Stimulated activated CD4-positive, alpha-beta T cell treated with anti-CD3 and anti-CD28 coated beads, Interleukin-1b, Interleukin-23, amount 100 ng/mL, for 48 hours (primary cell): ENCODE results near the gene YTHDF1.

ENCODE experiments used
- DNase-seq: peaks from one replicate; pipeline ENCODE4 v3.0.0-alpha.2; 2020

YTHDF1 gene

GRCh38 chr20:63204362-63204761, 11.6 kb downstream of the YTHDF1 start:
- no peak for DNase-seq

- DNase-seq, result no peak
These were observed 13.0 kb downstream of the YTHDF1 start for GRCh38 chr20:63202811-63203526.

- no peak for DNase-seq
These were observed 13.9 kb downstream of the YTHDF1 start for GRCh38 chr20:63202021-63202420.

GRCh38 chr20:63198606-63199005, 17.3 kb downstream of the YTHDF1 start:
- no peak for DNase-seq

DNA sequence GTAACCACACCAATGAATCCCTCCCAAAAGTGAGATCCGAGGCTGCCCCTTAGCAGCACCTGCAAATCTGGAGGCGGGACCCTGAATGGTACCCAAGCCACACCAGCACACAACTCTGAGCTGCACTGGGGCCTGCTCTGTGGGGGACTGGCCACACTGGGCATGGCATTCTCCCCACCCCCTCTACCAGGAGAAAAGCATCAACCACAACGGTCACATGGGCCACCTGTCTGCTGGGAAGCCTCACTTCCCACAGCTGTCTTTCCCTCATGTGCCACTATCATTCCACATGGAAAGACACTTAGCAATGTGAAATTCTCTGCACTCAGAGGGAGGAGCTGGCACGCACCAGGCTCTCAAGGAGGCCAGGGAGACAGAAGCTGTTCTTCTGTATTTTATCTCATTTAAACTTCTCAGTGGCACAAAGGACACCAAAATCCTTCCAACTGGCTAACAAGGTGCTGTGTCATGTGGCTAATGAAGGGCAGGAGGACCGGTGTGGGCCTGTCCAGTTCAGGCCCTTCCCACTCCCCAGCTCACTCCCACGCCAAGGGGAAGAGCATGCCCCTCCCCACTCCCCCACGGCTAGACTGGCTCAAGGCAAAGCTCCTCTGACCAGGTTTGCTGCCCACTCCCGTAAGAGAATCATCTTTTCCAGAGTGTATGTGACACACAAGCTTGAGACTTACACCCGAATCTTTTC, 19.0 kb downstream of the YTHDF1 start:
- no peak for DNase-seq

DNA sequence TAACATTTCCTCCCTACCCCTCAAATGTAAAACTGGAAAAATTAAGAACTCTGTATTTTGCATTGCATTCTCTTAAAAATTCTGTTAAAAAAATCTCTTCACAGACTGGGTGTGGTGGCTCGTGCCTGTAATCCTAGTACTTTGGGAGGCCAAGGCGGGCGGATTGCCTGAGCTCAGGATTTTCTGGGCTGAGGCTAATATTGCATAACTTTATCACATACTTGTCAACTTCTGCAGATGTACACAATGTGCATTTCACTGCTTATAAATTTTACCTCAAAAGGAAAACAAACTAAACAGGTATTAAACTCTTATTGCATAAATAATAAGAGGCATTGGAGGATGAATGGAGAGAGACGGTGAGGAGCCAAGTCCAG, 21.1 kb downstream of the YTHDF1 start:
- DNase-seq, result no peak

DNA sequence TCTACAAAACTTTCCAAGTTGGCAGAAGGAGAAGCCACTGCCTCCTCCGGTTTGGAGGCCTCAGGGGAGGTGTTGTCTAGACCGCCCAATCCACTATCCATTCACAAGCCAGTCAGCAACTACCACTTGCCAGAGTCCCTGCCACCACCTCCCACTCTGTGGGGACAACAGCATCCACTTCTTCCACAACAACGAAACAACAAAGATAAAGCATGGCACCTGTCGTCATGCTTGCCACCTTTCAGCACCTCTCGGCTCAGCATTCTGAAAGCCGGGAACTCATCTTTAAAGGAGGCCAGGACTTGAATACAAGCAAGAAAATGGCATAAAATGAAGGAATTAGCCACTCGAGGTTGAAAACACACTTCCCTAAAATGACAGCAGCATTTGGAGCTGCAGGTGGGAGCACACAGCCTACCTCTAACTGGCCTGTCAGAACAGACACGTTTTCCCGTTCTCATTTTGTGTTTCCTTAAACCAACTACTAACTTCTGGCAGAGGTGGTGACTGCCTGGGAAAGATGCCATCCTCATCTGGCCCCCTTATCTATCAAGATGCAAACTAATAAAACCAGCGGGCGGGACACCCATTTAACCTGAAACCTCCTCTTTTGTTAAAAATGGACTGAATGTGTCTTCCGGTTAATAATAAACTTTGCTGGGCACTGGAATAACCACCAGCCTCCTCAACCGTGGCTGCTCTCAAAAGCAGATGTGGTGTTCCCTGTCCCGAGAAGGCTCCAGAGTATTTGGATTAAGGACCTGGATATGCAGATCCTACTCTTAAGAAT, 21.7 kb downstream of the YTHDF1 start:
- DNase-seq, result no peak

- no peak for DNase-seq
These were observed 23.2 kb downstream of the YTHDF1 start for GRCh38 chr20:63192721-63193120.

- DNase-seq, result no peak
These were observed 24.5 kb downstream of the YTHDF1 start for GRCh38 chr20:63191400-63191799.

GRCh38 chr20:63190828-63191227, 25.1 kb downstream of the YTHDF1 start:
- DNase-seq, result no peak

DNA sequence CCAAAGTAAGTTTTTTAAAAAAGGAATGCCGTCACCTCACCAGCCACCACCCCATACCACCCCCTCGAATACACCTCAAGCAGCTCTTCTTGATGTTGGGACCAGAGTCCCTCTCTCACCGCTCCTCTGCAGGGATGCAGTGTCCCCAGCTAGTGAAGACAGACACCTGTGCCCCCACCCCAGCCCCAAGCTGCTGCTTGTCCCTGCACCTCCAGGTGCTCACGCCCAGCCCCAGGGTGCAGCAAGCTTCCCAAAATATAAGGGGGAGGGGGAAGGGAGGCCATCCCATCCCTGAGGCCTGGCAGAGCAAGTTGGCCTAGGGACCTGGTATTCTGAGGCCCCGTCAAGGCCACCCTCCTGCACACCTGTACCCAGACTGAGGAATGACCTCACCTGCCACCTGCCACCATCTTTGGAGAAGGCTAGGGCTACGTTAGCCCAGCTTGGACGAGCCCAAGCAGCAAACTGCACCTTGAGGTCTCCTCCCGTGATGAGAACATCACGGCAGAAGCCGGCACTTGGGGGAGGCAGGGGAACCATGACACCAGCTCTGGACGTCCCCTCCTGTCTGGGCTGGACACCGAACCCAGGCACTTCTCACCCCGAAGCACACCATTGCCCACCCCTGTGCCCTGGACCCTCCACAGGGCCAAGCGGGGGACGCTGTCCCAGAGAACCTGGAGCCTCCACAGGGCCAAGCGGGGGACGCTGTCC, 25.9 kb downstream of the YTHDF1 start:
- no peak for DNase-seq

DNA sequence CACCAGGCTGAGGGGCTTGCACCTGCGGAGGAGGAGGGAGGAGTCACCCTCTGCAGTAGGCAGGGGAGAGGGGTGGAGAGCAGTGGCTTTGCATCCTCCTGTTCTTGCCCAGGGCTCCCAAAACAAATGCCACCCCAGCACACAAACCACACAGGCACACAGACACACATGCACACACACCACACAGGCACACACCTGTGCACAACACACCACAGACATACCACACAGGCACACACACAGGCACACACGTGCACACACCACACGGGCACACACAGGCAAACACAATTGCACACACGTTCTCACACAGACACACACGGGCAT, 26.6 kb downstream of the YTHDF1 start:
- no peak for DNase-seq

- DNase-seq, result no peak
These were observed 27.1 kb downstream of the YTHDF1 start for GRCh38 chr20:63188641-63189321.

DNA sequence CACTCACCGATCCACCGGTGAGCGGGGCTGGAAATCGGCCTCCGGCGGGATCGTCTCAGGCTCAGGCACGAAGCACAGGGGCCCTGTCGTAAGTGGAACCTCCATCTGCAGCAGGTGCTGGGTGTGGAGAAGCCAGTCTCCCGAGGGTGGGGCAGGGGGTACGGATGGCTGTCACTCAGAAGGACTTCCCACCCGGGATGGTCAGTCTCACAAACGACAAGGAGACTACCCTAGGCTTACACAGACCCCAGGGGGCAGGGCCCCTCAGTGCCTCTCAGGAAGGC, 27.8 kb downstream of the YTHDF1 start:
- no peak for DNase-seq

DNA sequence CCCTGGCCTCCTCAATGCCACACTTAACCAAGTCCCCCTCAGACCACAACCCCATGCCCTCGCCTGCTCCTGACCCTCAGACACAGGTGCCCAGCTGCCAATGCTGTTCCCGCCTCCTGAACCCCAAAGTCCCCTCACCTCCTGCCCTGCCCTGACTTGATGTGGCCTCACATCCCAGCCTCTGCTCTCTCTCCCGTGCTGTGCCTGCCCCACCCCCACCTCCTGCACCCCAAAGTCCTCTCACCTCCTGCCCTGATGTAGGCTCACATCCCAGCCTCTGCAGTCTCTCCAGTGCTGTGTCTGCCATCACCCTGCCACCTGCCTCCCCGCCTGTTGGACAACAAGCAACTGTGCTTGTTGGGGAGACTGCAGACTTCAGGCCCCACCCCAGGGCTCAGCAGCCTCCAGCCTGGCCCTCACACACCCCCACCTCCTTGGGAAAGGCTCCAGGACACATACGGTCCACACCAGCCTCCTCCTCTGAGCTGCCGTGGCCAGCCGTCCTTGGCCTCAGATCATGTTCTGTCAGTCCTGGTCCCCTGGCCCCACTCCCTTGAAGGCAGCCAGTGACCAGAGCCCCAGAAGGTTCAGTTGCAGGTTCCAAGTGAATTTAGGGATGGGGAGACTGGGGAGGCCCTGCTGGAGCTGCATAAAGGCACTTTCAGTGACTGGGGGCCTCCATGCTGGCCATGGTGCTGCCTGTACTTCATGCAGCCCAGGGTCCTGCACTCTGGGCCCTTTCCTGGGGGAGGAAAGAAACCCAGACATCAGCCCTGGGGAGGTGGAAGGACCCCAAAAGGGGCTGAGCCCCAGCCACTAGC, 28.4 kb downstream of the YTHDF1 start:
- DNase-seq, result no peak

DNA sequence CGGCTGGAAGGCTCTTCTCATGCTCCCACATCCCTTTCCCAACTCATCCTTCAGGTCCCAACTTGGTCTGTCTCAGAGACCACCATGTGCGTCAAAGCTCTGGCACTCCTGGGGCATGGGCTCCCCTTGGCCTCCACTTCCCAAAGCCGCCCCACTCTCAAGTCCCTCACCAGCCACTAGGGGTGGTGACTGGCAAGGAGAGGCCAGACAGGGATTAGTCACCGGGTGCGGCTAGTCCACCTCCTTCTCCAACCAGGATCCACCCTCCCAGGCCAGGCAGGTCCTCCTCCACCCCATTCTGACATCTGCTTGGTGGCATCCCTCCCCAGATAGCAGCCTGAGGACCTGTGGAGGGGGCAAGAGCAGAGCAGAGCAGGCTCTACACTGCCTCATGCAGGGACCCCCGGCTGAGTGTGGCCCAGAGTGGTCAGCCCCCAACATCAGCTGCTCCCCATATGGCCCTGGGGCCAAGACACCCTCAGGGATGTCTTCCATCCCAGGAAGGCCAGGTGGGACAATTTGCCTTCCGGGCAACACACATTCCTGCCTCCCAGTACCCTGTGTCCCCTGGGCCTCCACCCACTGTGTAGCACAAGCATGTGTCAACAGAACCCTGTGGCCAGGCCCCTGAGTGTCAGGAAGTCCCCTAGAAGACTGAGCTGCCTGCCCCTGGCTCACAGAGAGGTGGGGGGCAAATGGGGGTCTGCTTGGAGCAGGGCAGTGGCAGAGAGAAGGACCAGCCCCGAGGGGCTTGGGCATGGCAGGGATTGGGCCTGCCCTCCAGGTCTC, 29.2 kb downstream of the YTHDF1 start:
- no peak for DNase-seq

GRCh38 chr20:63186084-63186483, 29.8 kb downstream of the YTHDF1 start:
- no peak for DNase-seq

GRCh38 chr20:63185215-63185796, 30.6 kb downstream of the YTHDF1 start:
- no peak for DNase-seq

DNA sequence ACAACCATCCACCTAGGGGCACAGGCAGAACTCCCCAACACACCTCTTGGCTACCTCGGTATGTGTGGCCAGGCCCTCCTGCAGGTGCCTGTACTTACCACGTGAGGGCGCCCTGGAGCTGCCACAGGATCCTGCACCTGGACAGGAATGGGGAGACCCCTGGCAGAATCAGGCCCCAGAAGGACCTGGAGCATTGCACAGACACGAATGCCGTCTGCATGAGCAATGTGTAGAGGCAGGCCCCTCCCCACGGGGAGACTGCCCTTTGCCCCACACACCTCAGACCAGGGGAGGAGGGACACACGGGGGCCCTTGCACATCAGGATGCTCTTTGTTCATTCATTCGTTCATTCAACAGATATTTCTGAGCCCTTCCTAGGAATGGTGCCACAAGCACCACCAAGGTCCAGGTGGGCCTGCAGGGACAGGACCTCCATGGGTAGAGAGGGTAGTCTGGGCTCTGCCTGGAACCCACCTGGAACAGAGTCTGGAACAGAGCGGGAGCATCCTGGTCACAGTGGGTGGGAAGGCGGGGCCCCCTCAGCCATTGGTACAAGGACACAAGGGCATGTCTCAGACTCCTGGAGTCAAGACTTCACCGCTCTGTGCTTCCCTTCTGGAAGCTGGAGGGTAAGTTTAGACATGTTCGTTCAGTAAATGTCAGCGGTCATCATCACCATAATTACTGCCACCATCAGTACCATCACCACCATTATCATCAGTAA, 32.3 kb downstream of the YTHDF1 start:
- peak; percentile 54 for DNase-seq

DNA sequence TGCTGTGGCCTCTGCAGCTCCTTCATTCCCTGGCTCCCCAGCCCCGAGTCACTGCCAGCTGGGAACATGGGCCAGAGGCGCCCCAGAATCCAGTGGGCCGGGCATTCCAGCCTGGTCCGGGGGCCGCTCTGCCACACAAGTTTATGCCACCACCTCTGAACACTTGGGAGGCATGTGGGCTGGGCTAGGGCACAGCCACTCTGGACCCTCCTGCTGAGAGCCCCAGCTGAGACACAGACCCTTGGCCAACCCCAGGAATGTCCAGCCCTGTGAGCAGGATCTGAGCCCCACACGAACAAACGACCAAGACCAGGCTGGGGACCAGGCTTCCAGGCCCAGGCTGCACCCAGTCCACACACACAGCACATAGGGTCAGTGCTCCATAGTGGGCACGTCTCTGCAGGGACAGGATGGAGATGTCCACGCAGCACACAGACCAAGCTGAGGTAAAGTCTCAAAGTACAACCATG, 33.0 kb downstream of the YTHDF1 start:
- DNase-seq, result no peak
